ENCODE results near the gene PGM2.
"Not testable (repeated sequence)": the region's sequence is repeated elsewhere in the genome, so short reads cannot be mapped to it uniquely, and the experiment has no call there.

The PGM2 gene

DNA sequence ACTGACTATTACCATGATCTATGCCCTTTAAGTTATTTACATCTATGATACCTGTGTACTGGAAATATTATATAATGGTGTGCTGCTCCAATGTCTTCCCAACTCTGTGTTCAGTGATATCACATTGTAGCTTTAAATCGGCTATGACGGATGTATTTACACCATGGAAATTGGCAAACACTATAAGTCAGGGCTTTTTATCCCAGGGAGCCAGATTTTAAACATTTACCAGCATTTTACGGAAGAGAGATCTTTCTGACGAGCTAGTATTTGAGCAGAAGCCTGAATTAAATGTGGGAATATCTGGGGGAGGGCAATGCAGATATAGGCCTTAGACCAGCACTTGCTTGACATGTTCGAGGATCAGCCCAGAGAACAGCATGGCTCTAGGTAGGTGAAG is 7.7 kb upstream of the PGM2 start:
- no peak for DNase-seq (ENCODE audit: low read depth, low spot score)

DNA sequence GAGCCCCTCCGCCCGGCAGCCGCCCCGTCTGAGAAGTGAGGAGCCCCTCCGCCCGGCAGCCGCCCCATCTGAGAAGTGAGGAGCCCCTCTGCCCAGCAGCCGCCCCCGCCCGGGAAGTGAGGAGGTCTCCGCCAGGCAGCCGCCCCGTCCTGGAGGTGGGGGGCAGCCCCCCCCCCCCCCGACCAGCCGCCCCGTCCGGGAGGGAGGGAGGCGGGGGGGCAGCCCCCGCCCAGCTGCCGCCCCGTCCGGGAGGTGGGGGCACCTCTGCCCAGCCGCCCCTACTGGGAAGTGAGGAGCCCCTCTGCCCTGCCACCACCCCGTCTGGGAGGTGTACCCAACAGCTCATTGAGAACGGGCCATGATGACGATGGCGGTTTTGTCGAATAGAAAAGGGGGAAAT is 6.0 kb upstream of the PGM2 start:
- not testable (repeated sequence) for DNase-seq (ENCODE audit: low read depth, low spot score)

DNA sequence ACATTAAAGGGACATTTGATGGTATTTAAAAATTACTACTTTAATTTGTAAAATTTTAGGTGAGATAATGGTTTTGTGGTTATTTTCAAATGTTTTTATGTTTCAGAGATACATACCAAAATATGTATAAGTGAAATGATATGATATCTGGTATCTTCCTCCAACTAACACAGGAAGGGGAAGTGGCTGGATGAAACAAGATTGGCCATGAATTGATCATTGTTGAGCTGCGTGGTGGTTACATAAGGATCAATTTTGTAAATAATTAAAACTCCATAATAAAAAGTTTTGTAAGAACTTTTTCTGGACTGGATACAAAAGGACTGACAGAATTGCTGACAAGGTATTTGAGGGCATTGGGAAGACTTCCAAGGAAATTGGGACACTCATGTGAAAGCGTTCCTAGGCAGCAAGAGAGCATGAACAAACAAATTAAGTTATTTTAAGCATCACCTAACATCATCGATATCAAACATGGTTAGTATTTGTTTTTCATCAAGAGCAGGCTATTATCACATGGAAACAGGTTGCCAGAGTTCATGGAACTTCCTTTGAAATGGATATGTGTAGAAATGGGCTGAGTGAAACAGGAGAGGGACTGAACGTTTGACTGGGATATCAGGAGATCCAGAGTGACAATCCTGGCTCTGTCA is 4.4 kb upstream of the PGM2 start:
- no peak for DNase-seq (ENCODE audit: low read depth, low spot score)

DNA sequence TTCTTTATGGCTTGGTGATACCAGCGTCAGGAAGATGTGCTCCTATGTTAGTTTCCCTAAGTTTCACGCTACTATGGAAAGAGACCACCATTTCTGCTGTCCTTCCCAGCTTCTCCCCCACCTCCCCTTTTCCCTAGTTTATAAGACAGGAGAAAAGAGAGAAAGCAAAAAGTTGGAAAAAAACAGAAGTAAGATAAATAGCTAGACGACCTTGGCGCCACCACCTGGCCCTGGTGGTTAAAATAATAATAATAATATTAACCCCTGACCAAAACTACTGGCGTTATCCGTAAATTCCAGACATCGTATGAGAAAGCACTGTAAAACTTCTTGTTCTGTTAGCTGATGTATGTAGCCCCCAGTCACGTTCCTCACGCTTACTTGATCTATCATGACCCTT is 985 bp upstream of the PGM2 start:
- DNase-seq (ENCODE audit: low read depth, low spot score): not testable (repeated sequence)

DNA sequence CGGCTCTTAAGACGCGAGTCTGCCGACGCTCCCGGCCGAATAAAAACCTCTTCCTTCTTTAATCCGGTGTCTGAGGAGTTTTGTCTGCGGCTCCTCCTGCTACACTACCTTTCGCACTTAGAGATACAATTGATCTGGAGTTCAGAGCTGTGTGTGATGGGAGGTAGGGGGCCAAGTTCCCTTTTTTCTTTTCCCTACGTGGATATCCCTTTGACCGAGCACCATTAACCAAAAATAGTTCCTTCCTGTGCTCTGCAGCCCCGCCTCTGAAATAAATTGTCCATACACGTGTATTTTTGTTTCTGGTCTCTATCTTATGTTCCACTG is 555 bp upstream of the PGM2 start:
- no peak for DNase-seq (ENCODE audit: low read depth, low spot score)

DNA sequence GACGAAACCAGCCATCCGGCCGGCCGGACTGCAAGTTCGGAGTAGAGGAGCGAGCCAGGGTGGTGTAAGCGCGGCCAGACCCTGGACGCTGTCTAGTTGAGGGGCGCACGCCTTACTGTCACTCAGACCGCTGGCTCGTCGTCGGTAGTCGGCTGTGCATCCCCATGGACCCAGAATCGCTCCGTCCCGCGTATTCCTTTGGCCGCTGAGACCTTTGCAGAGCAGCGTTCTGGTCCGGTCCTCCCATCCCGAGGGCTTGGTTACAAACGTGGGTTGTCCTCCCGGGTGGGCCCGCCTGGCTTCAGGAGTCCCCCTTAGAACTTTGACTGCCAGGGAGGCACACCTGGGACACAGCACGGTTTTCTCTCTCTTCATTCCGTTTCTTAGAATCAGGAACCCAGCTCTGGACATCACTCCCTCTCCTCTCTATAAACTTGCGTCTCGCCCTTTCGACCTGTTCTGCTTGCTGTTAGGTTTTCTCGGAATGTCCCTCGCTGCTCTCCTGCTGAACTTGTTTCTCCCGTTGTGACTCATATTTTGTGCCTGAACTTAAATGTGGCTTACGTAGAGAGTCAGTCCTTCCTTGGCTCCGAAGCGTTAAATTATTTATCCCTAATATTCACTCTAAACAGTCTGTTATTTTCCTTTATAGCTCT is 672 bp downstream of the PGM2 start:
- DNase-seq (ENCODE audit: low read depth, low spot score): peak; percentile 55

DNA sequence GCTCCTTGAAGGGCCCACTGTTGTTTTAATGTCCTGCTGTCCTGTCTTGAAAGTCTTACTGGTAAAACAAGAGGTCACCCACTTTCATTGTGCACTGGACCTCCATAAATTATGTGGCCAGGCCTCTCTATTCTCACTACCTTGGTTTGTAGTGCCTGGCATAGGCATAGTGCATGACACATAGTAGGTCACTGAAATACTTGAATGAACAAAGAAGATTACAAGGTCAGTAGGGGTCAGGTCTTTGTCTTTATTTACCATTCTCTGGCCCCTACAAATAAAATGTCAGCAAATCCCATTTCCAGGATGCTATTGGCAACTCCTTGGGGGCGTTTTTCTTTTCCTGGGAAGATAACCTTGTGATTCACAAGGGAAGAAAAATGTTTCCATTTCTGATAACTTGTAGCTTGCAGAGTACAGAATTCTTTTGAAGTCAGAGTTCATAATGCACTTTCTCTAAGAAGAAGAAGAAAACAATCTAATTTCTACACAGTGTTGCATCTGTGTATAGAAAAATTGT is 1.4 kb downstream of the PGM2 start:
- no peak for DNase-seq (ENCODE audit: low read depth, low spot score)

DNA sequence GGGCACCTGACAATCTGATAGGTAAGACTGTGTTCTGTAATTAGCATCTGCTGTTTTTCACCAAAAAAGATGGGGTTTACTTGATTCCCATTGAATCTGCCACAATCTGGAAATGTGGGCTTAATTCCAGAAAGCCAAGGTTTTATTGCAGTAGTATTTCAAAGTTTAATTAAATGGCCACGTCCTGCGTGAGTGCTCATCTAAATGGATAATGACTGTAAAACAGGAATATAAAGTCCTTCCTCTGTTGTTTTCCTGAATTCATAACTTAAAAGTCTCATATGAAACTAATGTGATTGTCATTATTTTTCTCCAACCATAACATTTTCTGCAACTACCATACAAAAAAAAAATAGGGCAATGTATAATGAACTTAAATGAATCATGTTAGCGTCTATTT is 2.4 kb downstream of the PGM2 start:
- DNase-seq (ENCODE audit: low read depth, low spot score): no peak

DNA sequence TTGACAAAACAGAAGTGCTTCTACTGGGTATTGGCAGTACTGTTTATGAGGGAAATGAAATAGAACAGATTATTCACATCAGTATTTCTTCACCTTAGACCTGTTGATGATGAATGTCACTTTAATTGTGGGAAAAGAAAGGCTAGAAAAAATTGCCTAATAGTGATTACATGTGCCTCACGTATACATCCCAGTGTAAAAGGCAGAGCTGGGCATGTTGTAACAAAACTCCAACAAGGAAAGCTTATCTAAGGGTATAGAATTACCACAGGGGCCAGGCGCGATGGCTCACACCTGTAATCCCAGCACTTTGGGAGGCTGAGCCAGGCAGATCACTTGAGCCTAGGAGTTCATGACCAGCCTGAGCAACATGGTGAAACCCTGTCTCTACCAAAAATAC is 4.2 kb downstream of the PGM2 start:
- no peak for DNase-seq (ENCODE audit: low read depth, low spot score)

DNA sequence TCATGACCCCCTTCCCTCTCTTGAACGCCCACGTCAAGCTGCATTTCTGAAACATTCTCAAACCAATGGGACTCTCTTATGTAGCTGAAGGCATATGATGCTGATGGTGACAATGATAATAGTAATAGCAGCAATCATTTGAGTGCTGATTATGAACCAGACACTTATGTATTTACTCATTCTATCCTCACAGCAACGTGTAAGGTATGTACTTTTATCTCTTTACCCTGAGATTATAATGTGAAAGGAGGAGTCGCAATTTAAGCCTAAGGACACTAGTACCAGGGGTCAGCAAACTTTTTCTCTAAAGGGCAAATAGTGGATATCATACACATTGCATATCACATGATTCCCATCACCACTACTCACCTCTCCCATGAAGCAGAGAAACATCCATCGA is 8.5 kb downstream of the PGM2 start:
- DNase-seq (ENCODE audit: low read depth, low spot score): no peak

DNA sequence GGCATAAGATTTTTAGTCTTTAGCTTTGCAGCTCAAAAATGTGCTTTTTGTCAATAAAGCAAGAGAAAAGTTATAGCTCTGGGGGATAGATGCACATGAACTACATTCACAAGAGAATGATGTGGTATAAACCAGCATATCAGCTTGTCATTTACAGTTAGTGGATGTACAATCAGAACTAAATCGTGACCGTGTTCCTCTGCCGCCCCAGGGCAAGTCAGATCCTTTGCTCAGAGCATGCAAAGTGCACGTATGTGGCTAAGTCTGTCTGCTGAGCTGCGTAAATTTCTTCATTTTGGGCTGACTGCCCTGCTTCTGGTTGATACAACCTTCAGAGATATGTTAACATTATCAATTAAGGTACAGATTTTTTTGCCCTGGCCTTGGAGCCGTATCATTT is 9.3 kb downstream of the PGM2 start:
- no peak for DNase-seq (ENCODE audit: low read depth, low spot score)

DNA sequence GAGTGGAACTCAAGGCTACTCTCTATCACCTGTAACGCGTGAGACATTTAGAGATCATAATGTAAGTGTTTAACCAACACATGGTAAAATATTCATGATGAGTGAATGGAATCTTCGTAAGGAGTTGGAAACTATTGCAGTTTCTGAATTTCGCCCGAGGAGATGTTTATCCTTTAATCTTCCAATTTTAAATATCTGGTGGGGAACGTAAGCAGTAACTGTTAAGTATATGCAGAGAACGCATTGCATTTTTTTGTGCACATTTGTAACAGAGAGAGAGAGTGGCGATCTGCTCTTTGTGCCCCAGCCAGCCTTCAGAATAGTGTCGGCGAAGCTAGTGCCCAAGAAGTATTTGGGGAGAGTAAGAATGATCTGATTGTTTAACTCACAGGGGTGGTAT is 9.8 kb downstream of the PGM2 start:
- no peak for DNase-seq (ENCODE audit: low read depth, low spot score)

DNA sequence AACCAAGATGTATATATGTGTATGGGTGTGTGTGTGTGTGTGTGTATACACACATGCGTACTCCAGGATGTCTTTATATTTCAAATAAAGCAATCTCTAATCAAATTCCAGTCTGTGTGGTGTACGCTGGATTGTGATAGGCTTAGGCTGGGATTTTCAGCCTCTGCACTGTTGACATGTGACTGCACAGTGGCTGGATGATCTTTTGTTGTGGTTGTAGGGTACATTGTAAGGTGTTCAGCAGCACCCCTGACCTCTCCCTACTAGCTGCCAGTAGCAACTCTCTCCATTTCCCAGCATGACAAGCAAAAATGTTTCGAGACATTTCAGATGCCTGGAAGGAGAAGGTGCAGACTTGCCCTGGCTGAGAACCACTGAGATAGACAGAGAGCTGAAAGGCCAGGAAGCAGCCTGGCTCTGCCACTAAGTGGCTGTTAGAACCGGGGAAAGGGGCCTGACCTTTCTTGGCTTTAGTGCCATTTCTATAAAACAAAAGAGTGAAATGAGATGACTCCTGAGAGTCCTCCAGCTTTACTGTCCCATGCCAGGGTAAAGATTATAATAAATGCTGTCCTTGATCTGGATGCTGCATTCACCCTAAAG is 10.5 kb downstream of the PGM2 start:
- no peak for DNase-seq (ENCODE audit: low read depth, low spot score)

DNA sequence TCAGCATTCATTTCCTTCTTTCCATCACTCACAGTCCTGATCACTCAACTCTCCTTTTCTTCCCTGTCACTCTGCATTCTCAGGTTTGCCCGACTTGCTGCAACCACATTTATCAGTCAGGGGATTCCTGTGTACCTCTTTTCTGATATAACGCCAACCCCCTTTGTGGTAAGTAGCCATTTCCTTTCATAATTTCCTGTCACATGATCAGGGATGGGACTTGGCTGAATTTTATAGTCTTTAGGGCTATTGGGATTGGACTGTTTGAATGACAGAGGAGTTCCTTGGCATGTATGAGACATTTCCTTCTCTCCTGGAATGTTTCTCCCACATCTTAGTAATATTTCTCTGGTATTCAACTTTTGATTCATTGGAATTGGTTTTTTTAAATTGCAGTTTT is 11.0 kb downstream of the PGM2 start:
- DNase-seq (ENCODE audit: low read depth, low spot score): peak; percentile 33

DNA sequence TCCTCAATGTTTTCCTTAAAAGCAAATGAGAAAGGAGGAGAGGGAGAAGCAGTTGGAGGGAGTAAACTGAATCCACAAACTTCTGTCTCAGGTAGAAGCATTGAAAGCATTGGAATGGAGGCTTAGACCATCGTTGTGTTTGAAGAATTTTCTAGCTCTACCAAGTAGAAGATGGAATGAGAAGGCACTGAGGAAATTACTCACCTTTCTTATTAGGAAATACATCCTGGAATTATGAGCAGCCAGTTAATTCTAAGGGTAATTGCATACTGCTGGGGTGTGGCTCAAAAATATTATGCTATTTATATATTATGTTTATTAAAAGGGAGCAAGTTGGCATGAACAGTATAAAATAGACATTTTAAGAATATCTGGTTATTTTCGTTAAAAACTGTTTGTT is 12.9 kb downstream of the PGM2 start:
- DNase-seq (ENCODE audit: low read depth, low spot score): no peak

DNA sequence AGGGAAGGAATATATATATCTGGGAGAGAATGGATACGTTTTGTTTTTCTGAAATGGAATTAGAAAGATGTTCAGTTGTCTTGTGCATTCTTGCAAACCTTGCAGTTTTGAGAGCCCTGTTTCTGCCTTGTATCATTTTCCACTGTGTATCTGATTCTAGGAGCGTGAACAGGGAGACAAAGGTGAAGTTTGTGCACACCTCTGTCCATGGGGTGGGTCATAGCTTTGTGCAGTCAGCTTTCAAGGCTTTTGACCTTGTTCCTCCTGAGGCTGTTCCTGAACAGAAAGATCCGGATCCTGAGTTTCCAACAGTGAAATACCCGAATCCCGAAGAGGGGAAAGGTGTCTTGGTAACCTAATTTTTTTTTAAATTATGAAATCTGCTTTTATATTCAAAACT is 17.7 kb downstream of the PGM2 start:
- DNase-seq (ENCODE audit: low read depth, low spot score): no peak

DNA sequence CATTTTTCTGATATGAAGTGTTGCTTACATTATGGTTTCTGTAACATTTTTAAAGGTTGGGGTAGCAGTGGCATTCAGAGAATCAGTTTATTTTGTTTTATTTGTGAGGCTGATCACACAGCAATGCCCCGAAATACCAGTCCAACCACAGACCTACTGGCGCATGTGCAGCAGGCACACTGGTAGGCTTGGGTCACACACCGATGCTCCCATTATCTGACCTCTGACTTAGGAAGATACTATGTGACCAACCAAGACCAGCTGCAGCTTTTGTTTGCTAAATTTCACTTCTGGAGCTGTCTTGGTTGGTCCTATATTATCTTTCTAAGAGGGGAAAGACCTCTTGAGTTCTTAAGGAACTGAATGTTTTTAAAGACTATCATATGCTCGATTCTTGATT is 18.7 kb downstream of the PGM2 start:
- no peak for DNase-seq (ENCODE audit: low read depth, low spot score)

DNA sequence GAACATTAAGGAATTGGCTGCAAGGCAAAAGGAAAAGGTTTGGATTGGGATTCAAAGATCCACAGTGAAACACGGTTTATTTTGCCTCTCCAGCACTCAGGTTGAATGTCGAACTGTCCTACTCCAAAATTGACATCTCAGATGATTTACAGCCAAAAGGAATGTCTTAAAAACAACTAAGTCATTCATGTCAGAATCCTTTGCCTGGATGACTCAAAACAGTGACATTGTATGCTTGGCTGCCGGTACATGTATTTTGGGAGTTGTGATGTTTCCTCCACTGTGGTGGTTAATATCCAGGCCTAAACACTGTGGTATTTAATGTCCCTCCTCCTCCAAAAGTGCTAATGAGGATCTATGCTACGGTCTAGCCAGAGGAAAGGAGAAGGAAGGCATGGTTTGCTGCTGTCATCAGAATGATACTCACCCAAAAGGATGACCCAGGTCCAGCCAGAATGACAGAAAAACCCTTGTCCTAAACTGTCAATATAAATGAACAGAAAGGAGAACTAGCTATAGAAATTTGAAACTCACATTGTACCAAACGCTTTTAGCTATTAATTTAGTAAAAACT is 20.9 kb downstream of the PGM2 start:
- DNase-seq (ENCODE audit: low read depth, low spot score): peak; percentile 22

DNA sequence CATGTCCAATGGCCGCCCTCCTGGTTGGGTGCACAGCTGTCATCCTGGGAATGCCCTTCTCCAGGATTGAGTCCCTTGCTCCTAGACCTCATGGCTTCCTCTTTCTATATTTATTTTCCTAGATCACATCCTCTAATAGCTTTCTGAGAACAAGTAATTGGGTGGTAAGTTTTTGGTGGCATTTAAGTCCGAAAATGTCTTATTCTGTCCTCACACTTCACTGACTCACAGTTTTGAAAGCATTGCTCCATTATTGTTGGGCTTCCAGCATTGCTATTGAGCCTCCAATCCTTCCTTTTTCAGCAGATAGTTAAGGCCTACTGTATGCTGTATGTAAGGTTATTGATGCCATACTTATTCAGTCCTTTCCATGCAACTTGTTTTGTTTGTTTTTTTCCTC is 25.9 kb downstream of the PGM2 start:
- no peak for DNase-seq (ENCODE audit: low read depth, low spot score)

DNA sequence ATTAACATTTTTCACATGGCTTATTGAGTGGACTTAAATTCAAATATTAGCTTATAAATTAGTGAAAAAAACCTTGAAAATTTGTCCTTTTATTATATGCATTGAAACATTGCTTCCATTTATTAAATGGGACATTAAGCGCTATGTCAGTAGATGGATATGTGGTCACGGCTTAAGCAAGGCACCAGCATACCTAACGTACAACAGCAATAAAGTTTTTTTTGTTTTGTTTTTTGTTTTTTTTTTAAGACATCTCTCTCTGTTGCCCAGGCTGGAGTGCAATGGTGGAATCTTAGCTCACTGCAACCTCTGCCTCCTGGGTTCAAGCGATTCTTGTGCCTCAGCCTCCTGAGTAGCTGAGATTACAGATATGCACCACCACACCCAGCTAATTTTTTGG is 31.6 kb downstream of the PGM2 start:
- no peak for DNase-seq (ENCODE audit: low read depth, low spot score)

DNA sequence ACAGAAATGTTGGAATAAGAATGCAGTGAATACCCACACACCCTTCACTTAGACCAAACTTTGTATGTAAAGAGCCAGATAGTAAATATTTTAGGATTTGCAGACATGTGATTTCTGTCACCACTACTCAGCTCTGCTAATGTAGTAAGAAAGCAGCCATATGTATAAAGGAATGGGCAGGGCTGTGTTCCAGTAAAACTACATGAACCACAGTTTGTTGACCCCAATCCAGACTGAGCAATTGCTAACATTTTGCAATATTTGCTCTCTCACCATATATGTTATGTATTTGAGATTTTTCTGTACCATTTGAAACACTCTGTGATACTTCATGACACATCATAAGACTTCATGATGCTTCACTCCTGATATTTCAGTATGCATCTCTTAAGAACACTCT is 32.4 kb downstream of the PGM2 start:
- no peak for DNase-seq (ENCODE audit: low read depth, low spot score)

DNA sequence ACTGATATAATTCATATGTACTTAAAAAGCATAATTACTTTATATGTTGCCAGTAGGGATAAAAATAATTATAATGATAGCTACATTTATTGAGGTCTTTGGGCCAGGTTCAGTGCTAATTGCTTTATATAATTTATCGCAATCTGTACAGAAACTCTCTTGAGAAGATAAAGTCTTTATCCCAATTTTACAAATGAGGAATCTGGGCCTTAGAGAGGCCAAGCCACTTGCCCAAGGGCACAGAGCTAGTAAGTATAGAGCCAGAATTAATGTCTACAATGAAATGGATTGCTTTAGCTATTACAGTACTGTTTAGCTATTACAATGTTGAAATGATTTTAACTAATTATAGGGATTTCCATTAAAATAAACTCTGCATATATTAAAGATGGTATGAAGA is 33.8 kb downstream of the PGM2 start:
- no peak for DNase-seq (ENCODE audit: low read depth, low spot score)

DNA sequence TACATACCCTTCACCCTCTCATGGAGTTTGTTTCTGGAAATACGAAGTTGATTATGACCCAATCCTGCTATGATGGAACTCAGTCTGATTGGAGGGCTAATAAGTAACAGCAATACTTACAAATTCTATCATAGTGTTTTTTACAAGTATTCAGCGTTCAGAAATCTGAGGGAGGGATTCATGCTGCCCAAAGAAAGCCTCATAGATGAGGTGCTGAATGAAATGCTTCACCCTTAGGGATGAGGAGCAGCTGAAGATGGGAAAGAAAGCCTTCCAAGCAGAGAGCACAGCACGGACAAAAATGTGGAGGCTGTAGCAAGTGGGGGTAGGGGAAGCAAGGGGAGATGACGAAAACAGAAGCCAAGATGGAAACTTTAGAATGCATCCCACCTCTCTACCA is 36.5 kb downstream of the PGM2 start:
- DNase-seq (ENCODE audit: low read depth, low spot score): no peak

Measured in astrocyte of the hippocampus (primary cell).